Loucy (cell line): ENCODE results near the gene OTUD4.

Experiments used
- H2AFZ ChIP-seq: fragments of 200-600 bp; sonication (generic); 2 replicates; pipeline ENCODE4 v1.6.0; 2016; ENCODE audit warnings: antibody characterized with exemption, mild to moderate bottlenecking, low read length, moderate library complexity
- H3F3A ChIP-seq: fragments of 200-600 bp; 2 replicates; pipeline ENCODE4 v1.6.0; 2016; ENCODE audit warnings: antibody characterized with exemption, low read depth, mild to moderate bottlenecking
- H3K27me3 ChIP-seq: fragments of 200-600 bp; sonication (generic); 2 replicates; pipeline ENCODE4 v1.6.1; 2014; ENCODE audit warnings: low read length, mild to moderate bottlenecking; ENCODE audit not compliant: insufficient read depth, poor library complexity, severe bottlenecking
- H3K36me3 ChIP-seq: fragments of 200-600 bp; sonication (generic); 2 replicates; pipeline ENCODE4 v1.6.1; 2016; ENCODE audit warnings: low read length; ENCODE audit not compliant: insufficient read depth
- H3K4me1 ChIP-seq: fragments of 200-600 bp; sonication (generic); 2 replicates; pipeline ENCODE4 v1.5.1; 2014; ENCODE audit warnings: low read length, mild to moderate bottlenecking; ENCODE audit not compliant: insufficient read depth, poor library complexity, severe bottlenecking
- H3K4me2 ChIP-seq: fragments of 200-600 bp; sonication (generic); 2 replicates; pipeline ENCODE4 v1.6.0; 2014; ENCODE audit warnings: antibody characterized with exemption, low read length, low read depth, mild to moderate bottlenecking; ENCODE audit not compliant: poor library complexity, severe bottlenecking
- H3K4me3 ChIP-seq: fragments of 200-600 bp; sonication (generic); 2 replicates; pipeline ENCODE4 v1.5.1; 2014; ENCODE audit warnings: low read length, mild to moderate bottlenecking, mixed read lengths; ENCODE audit not compliant: poor library complexity, severe bottlenecking
- H3K79me2 ChIP-seq: fragments of 200-600 bp; sonication (generic); 2 replicates; pipeline ENCODE4 v1.6.1; 2014; ENCODE audit warnings: low read length; ENCODE audit not compliant: insufficient read depth
- H3K9ac ChIP-seq: fragments of 200-600 bp; sonication (generic); 2 replicates; pipeline ENCODE4 v1.6.0; 2014; ENCODE audit warnings: mild to moderate bottlenecking, low read depth, low read length, moderate library complexity; ENCODE audit not compliant: poor library complexity, severe bottlenecking
- H3K9me2 ChIP-seq: fragments of 200-600 bp; sonication (generic); replicated peaks from 2 replicates; pipeline ENCODE4 v1.6.1; 2016; ENCODE audit warnings: low read depth, low read length, mixed read lengths
- H3K9me3 ChIP-seq: fragments of 200-600 bp; sonication (generic); 2 replicates; pipeline ENCODE4 v1.6.1; 2014; ENCODE audit warnings: mild to moderate bottlenecking, antibody characterized with exemption, low read length, low read depth; ENCODE audit not compliant: insufficient read depth
- H4K20me1 ChIP-seq: fragments of 200-600 bp; sonication (generic); 2 replicates; pipeline ENCODE4 v1.6.0; 2014; ENCODE audit warnings: antibody characterized with exemption, low read length, mild to moderate bottlenecking; ENCODE audit not compliant: insufficient read depth, poor library complexity, severe bottlenecking
- CTCF ChIP-seq: fragments of 200-600 bp; sonication (generic); conservative IDR thresholded peaks from 2 replicates; pipeline ENCODE4 v1.5.1; 2014; ENCODE audit warnings: mild to moderate bottlenecking, antibody characterized with exemption, low read length
- EZH2phosphoT487 ChIP-seq: fragments of 200-600 bp; IDR thresholded peaks from 2 replicates; pipeline ENCODE4 v1.6.1; 2018; ENCODE audit warnings: antibody characterized with exemption, mild to moderate bottlenecking, moderate library complexity, borderline replicate concordance

OTUD4 gene

GRCh38 chr4:145177906-145178538 lies 2.4 kb downstream of the OTUD4 start:
- no peaks in the 10 kb centered on the region for H3K9me2 ChIP-seq
- peaks cover 61% of the 10 kb centered on the region for H4K20me1 ChIP-seq
- no peaks in the 10 kb centered on the region for H3F3A ChIP-seq
- TF ChIP-seq CTCF (no peak), EZH2phosphoT487 (no peak)
- H3K4me3 ChIP-seq = peak overlapping the region; percentile 97
- peaks cover 50% of the 10 kb centered on the region for H3K4me1 ChIP-seq
- H3K9me3 ChIP-seq = no peaks in the 10 kb centered on the region
- H3K27me3 ChIP-seq = no peaks in the 10 kb centered on the region
- H3K36me3 ChIP-seq = peaks cover 14% of the 10 kb centered on the region; the same call in 1 of the 2 replicates
- H3K4me2 ChIP-seq = peak overlapping the region; percentile 98
- no peak overlapping the region for H2AFZ ChIP-seq
- H3K9ac ChIP-seq = peak overlapping the region; percentile 81
- peaks cover 74% of the 10 kb centered on the region for H3K79me2 ChIP-seq

- Histone ChIP-seq H3K9ac (peak overlapping the region; percentile 81), H3K79me2 (peaks cover 79% of the 10 kb centered on the region), H3K4me1 (peaks cover 54% of the 10 kb centered on the region), H4K20me1 (peaks cover 64% of the 10 kb centered on the region), H3K4me2 (peak overlapping the region; percentile 98), H3K27me3 (no peaks in the 10 kb centered on the region), H3F3A (no peaks in the 10 kb centered on the region), H3K9me3 (no peaks in the 10 kb centered on the region), H2AFZ (no peak overlapping the region), H3K9me2 (no peaks in the 10 kb centered on the region), H3K36me3 (peaks cover 14% of the 10 kb centered on the region; the same call in 1 of the 2 replicates), H3K4me3 (peak overlapping the region; percentile 97)
- TF ChIP-seq CTCF (no peak), EZH2phosphoT487 (no peak)
Measured at GRCh38 chr4:145177511-145177905, 2.9 kb downstream of the OTUD4 start.

GRCh38 chr4:145176641-145177432 lies 3.6 kb downstream of the OTUD4 start:
- Histone ChIP-seq H3K27me3 (no peaks in the 10 kb centered on the region), H3K9ac (peak overlapping the region; percentile 81), H3K4me1 (peaks cover 54% of the 10 kb centered on the region), H3K79me2 (peaks cover 86% of the 10 kb centered on the region), H4K20me1 (peaks cover 71% of the 10 kb centered on the region), H3K4me2 (peak overlapping the region; percentile 98), H2AFZ (no peak overlapping the region), H3K36me3 (peaks cover 20% of the 10 kb centered on the region), H3F3A (no peaks in the 10 kb centered on the region), H3K4me3 (peak overlapping the region; percentile 97), H3K9me2 (no peaks in the 10 kb centered on the region), H3K9me3 (no peaks in the 10 kb centered on the region)
- TF ChIP-seq CTCF = no peak
- no peak for TF ChIP-seq EZH2phosphoT487
